ENCODE data around the gene HOXC12.

Gene HOXC12

GRCh38 chr12:53954694-53955035, at the start of gene HOXC12:
Gene HOXC12 (plus strand): TSS chr12:53954903. CDS start chr12:53954930, 27 bp downstream.
- no peak for DNase-seq (ENCODE audit: low read depth)

- no peak for DNase-seq (ENCODE audit: low read depth)
These were observed 47.6 kb upstream of the HOXC12 start for GRCh38 chr12:53907103-53907502.

GRCh38 chr12:53916788-53917655, 37.7 kb upstream of the HOXC12 start:
- no peak for DNase-seq (ENCODE audit: low read depth)

- no peak for DNase-seq (ENCODE audit: low read depth)
These were observed 29.9 kb upstream of the HOXC12 start for GRCh38 chr12:53924521-53925405.

- no peak for DNase-seq (ENCODE audit: low read depth)
These were observed 27.3 kb upstream of the HOXC12 start for GRCh38 chr12:53927220-53928029.

GRCh38 chr12:53928054-53928835, 26.5 kb upstream of the HOXC12 start:
- no peak for DNase-seq (ENCODE audit: low read depth)

GRCh38 chr12:53929527-53929926, 25.2 kb upstream of the HOXC12 start:
- no peak for DNase-seq (ENCODE audit: low read depth)

GRCh38 chr12:53930591-53931255, 24.0 kb upstream of the HOXC12 start:
- no peak for DNase-seq (ENCODE audit: low read depth)

GRCh38 chr12:53931844-53932581, 22.7 kb upstream of the HOXC12 start:
- no peak for DNase-seq (ENCODE audit: low read depth)

GRCh38 chr12:53932915-53933314, 21.8 kb upstream of the HOXC12 start:
- DNase-seq (ENCODE audit: low read depth) = no peak

GRCh38 chr12:53935383-53936341, 19.0 kb upstream of the HOXC12 start:
- no peak for DNase-seq (ENCODE audit: low read depth)

- DNase-seq (ENCODE audit: low read depth) = no peak
These were observed 17.6 kb upstream of the HOXC12 start for GRCh38 chr12:53937099-53937498.

- DNase-seq (ENCODE audit: low read depth) = no peak
These were observed 16.9 kb upstream of the HOXC12 start for GRCh38 chr12:53937596-53938325.

- peak; percentile 40 for DNase-seq (ENCODE audit: low read depth)
These were observed 16.2 kb upstream of the HOXC12 start, which contains the start of gene HOXC13 for GRCh38 chr12:53938326-53939140. Gene HOXC13 (plus strand): TSS chr12:53938831. CDS start chr12:53938907, 76 bp downstream.

- no peak for DNase-seq (ENCODE audit: low read depth)
These were observed 15.3 kb upstream of the HOXC12 start for GRCh38 chr12:53939141-53940108.

GRCh38 chr12:53940443-53941014, 14.2 kb upstream of the HOXC12 start:
- no peak for DNase-seq (ENCODE audit: low read depth)

Measured in HS-27A (cell line).